CD4-positive, CD25-positive, alpha-beta regulatory T cell (primary cell): ENCODE measurements around the gene NETO2. TPM values are rescaled to one million over a fixed set of nuclear protein-coding genes. Genes with fewer than 3 reads are reported as not detected.
"Not testable (repeated sequence)": the region's sequence is repeated elsewhere in the genome, so short reads cannot be mapped to it uniquely, and the experiment has no call there.

Source experiments
- ATAC-seq, 2 donors: fragments of 150-1000 bp; cut with Tn5 transposase; one replicate each; pipeline ENCODE4 v1.10.0; 2021; ENCODE audit warnings: low read depth in 2 of 2, moderate number of reproducible peaks in 2 of 2, moderate library complexity in 1 of 2
- DNase-seq, 3 donors: peaks; one replicate each; pipeline versions ENCODE4 v3.0.0 to v3.0.0-alpha.2; 2012 to 2022; ENCODE audit warnings: mixed read lengths in 1 of 3
- H3K27ac ChIP-seq: one replicate; pipeline ENCODE4 v1.7.0; 2013; ENCODE audit warnings: mild to moderate bottlenecking, low read length; ENCODE audit not compliant: insufficient read depth, poor library complexity, severe bottlenecking
- H3K27me3 ChIP-seq: one replicate; pipeline ENCODE4 v1.7.0; 2013; ENCODE audit warnings: low read length; ENCODE audit not compliant: control insufficient read depth, insufficient read depth
- H3K36me3 ChIP-seq: one replicate; pipeline ENCODE4 v1.7.0; 2013; ENCODE audit warnings: mild to moderate bottlenecking, low read length, moderate library complexity; ENCODE audit not compliant: control insufficient read depth, insufficient read depth
- H3K4me1 ChIP-seq: 2 replicates; pipeline ENCODE4 v1.7.0; 2013; ENCODE audit warnings: mild to moderate bottlenecking, low read length; ENCODE audit not compliant: insufficient read depth, control insufficient read depth, poor library complexity, severe bottlenecking
- H3K4me3 ChIP-seq: one replicate; pipeline ENCODE4 v1.7.0; 2013; ENCODE audit warnings: low read depth, mild to moderate bottlenecking, low read length, moderate library complexity
- H3K9me3 ChIP-seq, 2 experiments: 1 replicate in 1 of 2; 2 replicates in 1 of 2; pipeline ENCODE4 v1.7.0; 2013; ENCODE audit warnings: low read length in 2 of 2, mild to moderate bottlenecking in 1 of 2, moderate library complexity in 1 of 2; ENCODE audit not compliant: control insufficient read depth in 2 of 2
- H3K27ac Mint-ChIP-seq, 3 donors: one replicate each; pipeline ENCODE4 v1.8.0; 2020 to 2022; ENCODE audit warnings: mild to moderate bottlenecking in 3 of 3, mixed read lengths in 3 of 3, moderate library complexity in 2 of 3
- H3K27me3 Mint-ChIP-seq: one replicate; pipeline ENCODE4 v1.8.0; 2022; ENCODE audit warnings: mild to moderate bottlenecking, mixed read lengths
- H3K36me3 Mint-ChIP-seq: one replicate; pipeline ENCODE4 v1.8.0; 2020; ENCODE audit warnings: mixed read lengths
- H3K4me1 Mint-ChIP-seq, 4 donors: one replicate each; pipeline ENCODE4 v1.8.0; 2020 to 2022; ENCODE audit warnings: mixed read lengths in 4 of 4, mild to moderate bottlenecking in 1 of 4
- H3K4me3 Mint-ChIP-seq, 4 donors: one replicate each; pipeline ENCODE4 v1.8.0; 2020 to 2022; ENCODE audit warnings: mild to moderate bottlenecking in 4 of 4, mixed read lengths in 4 of 4, moderate library complexity in 3 of 4
- H3K9me3 Mint-ChIP-seq, 7 donors: one replicate each; pipeline ENCODE4 v1.8.0; 2020 to 2022; ENCODE audit warnings: mixed read lengths in 7 of 7, mild to moderate bottlenecking in 3 of 7, moderate library complexity in 2 of 7
- polyA plus RNA-seq, 4 donors: library from polyadenylated mRNA; unstranded; fragments of 300-500 nt; fragmentation: Illumina TruSeq; gene quantifications; one replicate each; pipeline ENCODE4 v1.2.3, GENCODE V29; 2021
- total RNA-seq: library from RNA; stranded (reverse); gene quantifications from one replicate; pipeline ENCODE4 v1.2.3, GENCODE V29; 2022

NETO2 gene
- total and polyA plus RNA-seq, 5 donors from 2014 or later: 4.6 to 9.2 (median 7.1) TPM

GRCh38 chr16:47097154-47097553 is 46.6 kb downstream of the NETO2 start:
- not testable (repeated sequence) for H3K4me3 ChIP-seq, H3K27ac ChIP-seq, DNase-seq, H3K4me1 ChIP-seq, H3K4me3 Mint-ChIP-seq, H3K27ac Mint-ChIP-seq, H3K27me3 Mint-ChIP-seq, H3K27me3 ChIP-seq, ATAC-seq, H3K9me3 Mint-ChIP-seq, H3K36me3 Mint-ChIP-seq, H3K9me3 ChIP-seq, H3K36me3 ChIP-seq
- peaks cover 0 to 15% (median 7%) of the 10 kb centered on the region in 4 donors for H3K4me1 Mint-ChIP-seq

GRCh38 chr16:47096297-47096696 is 47.4 kb downstream of the NETO2 start:
- Histone ChIP-seq H3K27ac (no peak overlapping the region), H3K27me3 (no peaks in the 10 kb centered on the region), H3K4me3 (no peak overlapping the region), H3K9me3 (no peaks in the 10 kb centered on the region), H3K4me1 (no peaks in the 10 kb centered on the region), H3K36me3 (no peaks in the 10 kb centered on the region)
- Mint-ChIP-seq H3K36me3 (peaks cover 4% of the 10 kb centered on the region), H3K27ac (no peak overlapping the region), H3K4me1 (peaks cover 0 to 15% (median 7%) of the 10 kb centered on the region in 4 donors), H3K27me3 (no peaks in the 10 kb centered on the region), H3K9me3 (peaks cover 0 to 4% (median 0%) of the 10 kb centered on the region in 7 donors), H3K4me3 (no peak overlapping the region)
- ATAC-seq (no peak), DNase-seq (peak in 1 of 3 donors; percentile 42)

DNA sequence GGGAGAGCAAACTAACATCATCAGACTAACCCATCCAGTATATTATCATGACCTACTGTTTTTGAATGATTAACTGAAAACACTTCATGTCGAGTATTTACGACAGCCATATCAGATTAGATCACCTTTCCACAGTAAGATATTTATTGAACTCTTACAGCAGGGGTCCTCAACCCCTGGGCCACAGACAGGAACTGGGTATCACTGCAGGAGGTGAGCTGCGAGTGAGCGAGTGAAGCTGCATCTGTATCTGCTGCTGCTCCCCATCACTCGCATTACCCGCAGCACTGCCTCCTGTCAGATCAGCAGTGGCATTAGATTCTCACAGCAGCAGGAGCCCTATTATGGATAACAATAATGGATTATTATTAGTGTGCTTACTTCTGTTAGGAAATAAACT is 59.5 kb downstream of the NETO2 start:
- Histone ChIP-seq H3K4me3 (no peak overlapping the region), H3K27ac (no peak overlapping the region), H3K27me3 (no peaks in the 10 kb centered on the region), H3K36me3 (no peaks in the 10 kb centered on the region), H3K9me3 (no peaks in the 10 kb centered on the region), H3K4me1 (no peaks in the 10 kb centered on the region)
- no peak for DNase-seq
- Mint-ChIP-seq H3K27ac (no peak overlapping the region), H3K27me3 (no peaks in the 10 kb centered on the region), H3K9me3 (no peaks in the 10 kb centered on the region), H3K4me1 (peaks cover 0 to 5% (median 0%) of the 10 kb centered on the region in 4 donors), H3K4me3 (no peak overlapping the region), H3K36me3 (no peaks in the 10 kb centered on the region)
- ATAC-seq: no peak

GRCh38 chr16:47082099-47082865 is 61.5 kb downstream of the NETO2 start:
- H3K9me3 ChIP-seq: no peaks in the 10 kb centered on the region
- Mint-ChIP-seq H3K4me3 (no peak overlapping the region), H3K27me3 (no peaks in the 10 kb centered on the region), H3K36me3 (no peaks in the 10 kb centered on the region), H3K9me3 (no peaks in the 10 kb centered on the region), H3K4me1 (peaks cover 0 to 5% (median 0%) of the 10 kb centered on the region in 4 donors), H3K27ac (no peak overlapping the region)
- H3K4me3 ChIP-seq: no peak overlapping the region
- no peaks in the 10 kb centered on the region for H3K4me1 ChIP-seq
- DNase-seq: no peak
- no peak overlapping the region for H3K27ac ChIP-seq
- no peak for ATAC-seq
- H3K36me3 ChIP-seq: no peaks in the 10 kb centered on the region
- H3K27me3 ChIP-seq: no peaks in the 10 kb centered on the region

DNA sequence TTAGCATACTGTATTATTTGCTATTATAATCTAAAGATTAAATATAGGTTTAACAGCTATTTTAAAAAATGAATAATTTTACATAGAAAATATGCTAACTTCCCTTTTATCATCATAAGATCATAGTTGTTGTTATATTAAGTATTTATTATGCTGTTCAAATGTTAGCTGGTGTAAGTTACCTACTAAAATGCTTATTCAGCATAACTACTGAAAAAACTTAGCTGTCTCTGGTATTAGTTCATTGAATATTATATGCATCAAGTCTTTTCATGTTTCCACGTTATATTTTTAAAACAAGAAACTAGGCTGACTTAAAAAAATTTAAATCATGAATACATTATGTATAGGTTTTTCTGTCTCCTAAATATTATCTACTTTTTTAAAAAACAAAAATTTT is 62.6 kb downstream of the NETO2 start:
- H3K9me3 Mint-ChIP-seq: no peaks in the 10 kb centered on the region
- DNase-seq: no peak
- Histone ChIP-seq H3K36me3 (no peaks in the 10 kb centered on the region), H3K4me3 (no peak overlapping the region), H3K27ac (no peak overlapping the region), H3K27me3 (no peaks in the 10 kb centered on the region), H3K4me1 (no peaks in the 10 kb centered on the region), H3K9me3 (no peaks in the 10 kb centered on the region)
- no peak overlapping the region for H3K4me3 Mint-ChIP-seq
- no peak for ATAC-seq
- no peaks in the 10 kb centered on the region for H3K27me3 Mint-ChIP-seq
- H3K27ac Mint-ChIP-seq: no peak overlapping the region
- H3K4me1 Mint-ChIP-seq: peaks cover 0 to 5% (median 0%) of the 10 kb centered on the region in 4 donors
- no peaks in the 10 kb centered on the region for H3K36me3 Mint-ChIP-seq

- H3K9me3 Mint-ChIP-seq: no peaks in the 10 kb centered on the region
- H3K4me1 Mint-ChIP-seq: peaks cover 0 to 5% (median 0%) of the 10 kb centered on the region in 4 donors
Observed at GRCh38 chr16:47079860-47080259, 63.9 kb downstream of the NETO2 start.

DNA sequence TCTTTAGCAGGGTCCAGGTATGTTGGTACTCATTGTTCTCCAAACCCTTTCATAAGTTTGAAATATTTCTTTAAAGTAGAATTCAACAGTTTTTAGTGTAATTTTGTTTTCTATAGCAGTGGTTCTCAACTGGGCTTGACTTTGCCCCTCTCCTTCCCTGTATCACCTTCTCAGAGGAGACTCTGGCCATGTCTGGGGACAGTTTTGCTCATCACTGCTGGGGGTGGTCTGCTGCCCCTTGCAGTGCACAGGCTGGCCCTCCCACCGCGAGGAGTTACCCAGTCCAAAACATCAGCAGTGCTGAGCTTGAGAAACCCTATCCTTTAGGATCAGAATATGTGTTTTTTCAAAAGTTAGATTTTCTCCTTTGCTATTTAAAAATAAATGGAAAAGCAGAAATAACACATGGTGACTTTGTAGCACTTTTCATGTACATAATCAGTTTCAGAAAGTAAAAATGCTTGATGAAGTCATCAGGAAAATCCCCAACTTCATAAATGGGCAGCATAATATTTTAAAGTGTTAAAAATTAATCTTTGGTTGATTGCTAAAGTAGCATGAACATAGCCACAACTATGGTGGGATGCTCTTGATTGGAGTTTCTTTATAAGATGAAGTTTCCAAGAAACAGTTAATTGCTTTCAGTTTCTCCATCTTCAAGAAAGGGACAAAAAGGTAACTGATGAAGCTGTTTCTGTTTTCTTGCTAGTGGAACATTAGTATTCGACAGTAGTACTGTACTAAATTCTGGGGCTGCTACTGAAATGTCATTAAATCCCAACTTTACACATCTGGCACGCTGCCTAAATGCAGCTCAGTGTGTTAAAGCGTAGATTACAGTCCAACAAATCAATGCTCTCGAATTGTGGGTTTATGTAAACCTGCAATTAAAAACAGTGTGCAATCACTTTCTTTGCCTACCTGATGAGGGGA is 70.3 kb downstream of the NETO2 start:
- H3K27me3 Mint-ChIP-seq: peaks cover 9% of the 10 kb centered on the region
- peaks cover 2% of the 10 kb centered on the region for H3K27me3 ChIP-seq
- peak in 1 of 3 donors; percentile 14 for DNase-seq
- H3K4me1 Mint-ChIP-seq: peaks cover 0 to 9% (median 4%) of the 10 kb centered on the region in 4 donors
- no peak overlapping the region for H3K27ac Mint-ChIP-seq
- no peaks in the 10 kb centered on the region for H3K36me3 Mint-ChIP-seq
- no peak overlapping the region for H3K4me3 ChIP-seq
- H3K27ac ChIP-seq: no peak overlapping the region
- H3K36me3 ChIP-seq: no peaks in the 10 kb centered on the region
- H3K9me3 ChIP-seq: no peaks in the 10 kb centered on the region
- ATAC-seq: no peak
- no peaks in the 10 kb centered on the region for H3K9me3 Mint-ChIP-seq
- H3K4me3 Mint-ChIP-seq: no peak overlapping the region
- H3K4me1 ChIP-seq: peaks cover 3% of the 10 kb centered on the region

More at GRCh38 chr16:47079860-47080259, 63.9 kb downstream of the NETO2 start:
- Mint-ChIP-seq H3K4me3 (no peak overlapping the region), H3K36me3 (no peaks in the 10 kb centered on the region), H3K27ac (no peak overlapping the region), H3K27me3 (no peaks in the 10 kb centered on the region)
- DNase-seq (no peak), ATAC-seq (no peak)
- H3K36me3 ChIP-seq: no peaks in the 10 kb centered on the region
- H3K9me3 ChIP-seq: no peaks in the 10 kb centered on the region
- no peaks in the 10 kb centered on the region for H3K4me1 ChIP-seq
- no peak overlapping the region for H3K4me3 ChIP-seq
- no peaks in the 10 kb centered on the region for H3K27me3 ChIP-seq
- no peak overlapping the region for H3K27ac ChIP-seq
